GM18499 (cell line): ENCODE data around the gene HEMGN.

Experiments
- ATAC-seq: cut with Tn5 transposase; IDR thresholded peaks from one replicate; pipeline ENCODE4 v1.9.1; 2021; ENCODE audit warnings: moderate number of reproducible peaks; ENCODE audit not compliant: insufficient read depth, unreplicated experiment

HEMGN gene

DNA sequence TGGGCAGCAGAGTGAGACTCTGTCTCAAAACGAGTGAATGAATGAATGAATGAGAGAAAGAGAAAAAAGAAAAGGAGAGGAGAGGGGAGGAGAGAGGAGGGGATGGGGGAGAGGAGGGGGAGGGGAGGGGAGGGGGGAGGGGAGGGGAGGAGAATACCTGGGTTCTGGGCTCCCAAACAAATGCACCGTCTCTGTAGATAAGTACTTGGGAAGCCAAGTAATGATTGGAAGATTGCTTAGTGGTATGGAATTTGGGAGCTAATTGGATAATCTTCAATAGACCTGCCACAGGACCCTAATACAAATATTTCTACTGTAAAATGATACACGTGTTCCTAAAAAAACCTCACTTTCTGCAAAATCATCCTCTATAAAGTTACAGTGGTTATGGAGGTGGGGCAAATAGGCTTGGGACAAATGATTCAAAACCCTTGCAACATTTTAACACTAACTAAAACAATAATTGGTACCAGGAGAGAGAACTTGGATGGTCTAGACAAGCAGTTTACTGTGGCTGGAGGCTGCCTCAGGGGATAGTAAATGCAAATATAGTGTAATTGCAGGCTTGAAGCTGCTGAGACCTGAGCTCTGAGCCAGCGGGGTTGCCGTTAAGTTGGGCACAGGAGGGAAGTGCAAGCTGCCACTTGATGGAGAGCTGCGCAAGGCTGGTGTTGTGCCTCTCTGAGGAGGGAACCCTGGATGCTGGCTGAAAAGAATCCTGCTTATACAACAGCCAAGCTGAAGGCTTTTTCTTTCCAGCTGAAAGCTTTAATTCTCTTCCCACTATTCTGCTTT is 3.5 kb downstream of the HEMGN start:
- no peak for ATAC-seq

DNA sequence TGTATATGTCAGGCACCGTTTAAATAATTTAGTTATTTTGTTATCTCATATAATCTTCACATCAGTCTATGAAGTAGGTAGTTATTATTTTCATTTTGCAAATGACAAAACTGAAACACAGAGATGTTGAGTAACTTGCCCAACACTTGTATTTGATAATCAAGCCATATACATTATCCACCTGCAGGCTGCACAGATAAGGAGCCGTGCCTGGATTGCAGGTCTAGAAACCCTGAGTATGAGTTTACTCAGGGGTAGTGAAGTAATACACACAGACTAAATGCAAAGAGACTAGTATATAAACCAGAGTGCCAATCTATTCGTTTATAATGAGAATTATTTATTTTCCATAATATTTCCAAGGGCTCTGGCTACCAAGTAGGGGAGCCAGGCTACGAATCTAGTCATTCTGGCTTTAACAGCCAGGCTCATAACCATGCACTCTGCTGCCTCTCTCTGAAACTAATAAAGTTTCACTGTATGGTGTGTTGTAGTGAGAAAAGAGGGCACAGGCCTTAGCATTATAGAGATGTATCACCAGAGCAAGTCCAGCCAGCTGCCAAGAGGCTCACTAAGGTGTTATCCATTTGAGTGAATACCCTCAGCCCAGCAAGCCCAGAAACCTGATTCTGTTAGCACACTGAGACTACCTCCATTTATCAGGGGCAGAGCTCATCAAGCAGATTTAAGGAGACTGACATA is 4.5 kb downstream of the HEMGN start:
- ATAC-seq = no peak

- ATAC-seq = no peak
Measured at GRCh38 chr9:97930972-97931371, 7.0 kb downstream of the HEMGN start.

DNA sequence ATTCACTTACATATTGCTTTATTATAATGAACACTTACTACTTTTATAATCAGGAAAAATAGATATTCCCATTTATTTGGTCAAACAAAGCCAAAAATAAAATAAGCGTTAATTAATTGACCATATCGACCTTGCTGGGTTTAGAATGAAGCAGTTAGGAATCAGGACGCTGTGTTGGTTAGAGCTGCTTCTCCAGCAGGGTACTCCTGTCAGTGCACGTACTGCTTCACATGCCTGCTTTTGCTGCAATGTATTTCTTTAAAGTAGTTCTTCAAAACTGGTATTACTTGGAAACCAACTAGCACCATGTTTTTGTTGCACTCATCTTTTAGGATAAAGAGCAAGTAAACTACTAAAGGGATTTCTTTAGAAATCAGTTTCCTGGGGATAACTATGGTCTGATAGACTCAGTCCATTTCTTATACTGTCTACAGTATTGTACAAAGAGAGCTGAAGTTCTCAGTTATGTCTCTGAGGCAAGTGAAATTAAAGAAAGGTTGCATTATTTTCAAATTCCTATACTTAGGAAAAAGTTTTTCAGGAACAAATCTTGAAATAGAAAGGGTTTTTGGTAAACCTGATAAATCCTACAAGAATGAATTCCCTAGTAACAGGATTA is 8.9 kb downstream of the HEMGN start:
- ATAC-seq = no peak

- ATAC-seq = no peak
Measured at GRCh38 chr9:97925497-97926334, 12.3 kb downstream of the HEMGN start.

DNA sequence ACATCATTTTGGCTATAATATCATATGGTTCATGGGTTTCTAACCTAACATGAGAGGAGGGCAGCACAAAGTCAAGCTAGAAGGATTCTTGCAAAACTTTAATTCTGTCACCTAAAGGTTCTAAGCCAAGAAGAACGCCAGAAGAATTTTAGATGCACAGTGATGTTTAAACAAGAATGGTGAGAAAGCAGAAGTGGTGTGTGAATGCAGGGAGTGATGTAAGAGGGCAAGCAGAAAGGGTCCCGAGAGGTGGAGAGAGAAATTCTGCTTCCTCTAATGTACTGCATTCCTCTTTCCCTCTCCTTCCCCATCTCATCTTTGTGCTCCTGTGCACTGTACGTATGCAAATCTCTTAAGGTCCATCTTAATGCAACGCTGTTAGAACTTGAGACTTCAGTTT is 13.6 kb downstream of the HEMGN start:
- no peak for ATAC-seq

GRCh38 chr9:97923529-97924108 is 14.4 kb downstream of the HEMGN start:
- no peak for ATAC-seq

GRCh38 chr9:97921959-97922724 is 15.8 kb downstream of the HEMGN start, which contains the start of gene TRMO:
Gene TRMO (minus strand): TSS chr9:97922500. CDS start chr9:97922493, 7 bp downstream.
- ATAC-seq = peak; percentile 59

DNA sequence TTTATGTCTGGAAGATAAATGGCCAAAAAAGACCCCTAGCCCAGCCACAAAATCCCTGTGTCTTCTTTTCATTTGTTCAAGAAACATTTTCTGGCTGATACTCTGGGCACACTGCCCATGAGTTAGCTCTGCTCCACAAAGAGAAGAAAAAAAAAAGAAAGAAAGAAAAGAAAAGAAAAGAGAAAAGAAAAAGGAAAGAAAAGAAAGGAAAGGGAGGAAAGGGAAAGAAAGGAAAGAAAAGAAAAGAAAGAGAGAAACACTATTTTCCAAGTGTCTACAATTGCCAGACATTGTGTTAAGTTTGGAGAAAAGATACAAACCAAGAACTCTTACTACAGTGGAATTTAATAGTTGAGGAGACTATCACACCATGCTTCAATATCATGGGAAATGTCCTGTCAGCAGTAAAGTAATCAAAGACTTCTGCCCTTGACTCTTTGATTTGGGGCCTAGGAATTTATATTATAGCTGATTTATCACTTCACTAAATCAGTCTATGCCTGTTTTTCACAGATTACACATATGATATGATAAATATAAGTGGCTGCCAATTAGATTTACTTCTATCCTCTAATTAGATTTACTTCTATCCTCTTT is 18.7 kb downstream of the HEMGN start:
- no peak for ATAC-seq

DNA sequence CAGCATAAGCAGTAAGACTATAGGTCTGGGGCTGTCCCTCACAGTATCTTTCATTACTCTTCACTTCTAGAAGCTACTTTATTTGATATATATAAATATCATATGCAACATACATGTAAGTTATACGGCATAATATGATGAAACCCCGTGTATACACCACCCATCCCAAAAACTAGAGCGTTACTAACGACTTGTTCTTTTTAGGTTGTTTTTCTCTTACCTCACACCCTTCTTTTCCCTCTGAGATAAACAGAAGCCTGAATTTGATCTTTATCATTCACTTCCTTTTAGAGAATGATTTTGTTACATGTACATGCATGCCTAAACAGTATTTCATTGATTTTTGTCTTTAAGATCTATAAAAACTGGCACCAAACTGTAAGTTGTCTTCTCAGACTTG is 19.4 kb downstream of the HEMGN start:
- no peak for ATAC-seq

- ATAC-seq = no peak
Measured at GRCh38 chr9:97911970-97912369, 26.0 kb downstream of the HEMGN start.

DNA sequence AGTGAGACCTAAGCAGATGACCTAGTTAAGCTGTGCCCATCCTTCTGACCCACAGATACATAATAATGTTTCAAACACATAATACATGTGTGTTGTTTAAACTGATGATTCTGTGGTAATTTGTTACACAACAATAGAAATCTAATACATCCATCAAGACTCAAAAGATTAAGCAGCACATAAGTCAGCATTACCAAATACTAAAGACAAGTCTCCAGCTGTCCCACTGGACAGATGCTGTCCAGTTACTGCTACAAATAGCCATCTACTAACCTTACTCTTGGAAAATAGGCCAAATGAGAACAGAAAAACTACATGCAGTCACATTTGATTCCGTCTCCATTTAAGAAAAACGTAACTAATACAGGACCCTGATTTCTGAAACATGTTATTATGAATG is 26.4 kb downstream of the HEMGN start:
- ATAC-seq = no peak

- ATAC-seq = no peak
Measured at GRCh38 chr9:97910357-97910756, 27.6 kb downstream of the HEMGN start.

GRCh38 chr9:97908705-97909104 is 29.3 kb downstream of the HEMGN start:
- ATAC-seq = no peak

DNA sequence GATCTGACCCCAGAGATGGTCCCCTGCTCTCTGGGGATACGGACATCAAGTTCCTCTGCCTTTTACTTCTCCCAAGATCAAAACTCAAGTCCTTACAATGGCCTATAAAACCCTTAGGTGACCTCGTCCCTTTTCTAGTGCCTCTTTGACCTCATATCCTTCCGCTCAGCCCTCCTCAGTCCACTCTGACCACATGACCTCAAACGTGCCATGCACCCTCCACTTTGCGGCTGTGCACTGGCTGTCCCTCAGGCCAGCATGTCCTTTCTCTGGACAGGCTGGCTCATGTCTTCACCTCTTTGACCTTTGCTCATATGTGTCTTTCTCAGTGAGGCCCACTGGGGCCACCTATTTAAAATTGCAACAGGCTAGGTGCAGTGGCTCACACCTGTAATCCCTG is 30.3 kb downstream of the HEMGN start:
- ATAC-seq = no peak

DNA sequence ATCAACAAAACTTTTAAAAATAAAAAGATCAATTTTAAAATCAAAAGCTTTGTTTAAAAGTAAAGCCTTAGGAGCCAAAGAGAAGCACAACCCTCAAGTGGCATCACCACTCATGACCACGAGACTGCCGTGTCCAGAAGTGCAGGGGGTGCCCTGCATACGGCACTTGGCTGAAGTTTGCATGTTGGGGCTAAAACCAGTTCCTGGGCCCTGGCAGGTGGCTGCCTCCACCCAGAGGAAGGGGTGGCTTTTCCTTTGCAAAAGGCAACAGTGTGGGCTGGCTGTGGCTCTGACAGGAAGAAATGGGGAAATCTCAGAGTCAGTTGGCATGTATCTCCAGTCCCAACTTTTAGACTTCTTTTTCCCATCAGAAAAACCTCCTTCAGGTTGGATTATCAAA is 30.9 kb downstream of the HEMGN start:
- ATAC-seq = no peak

GRCh38 chr9:97906236-97906831 is 31.6 kb downstream of the HEMGN start:
- ATAC-seq = no peak

GRCh38 chr9:97905228-97905627 is 32.7 kb downstream of the HEMGN start:
- ATAC-seq = no peak

GRCh38 chr9:97904725-97905124 is 33.2 kb downstream of the HEMGN start:
- ATAC-seq = no peak
